Mucosa of rectum (tissue), 2 donors: ENCODE data around the gene TRDN.

Experiments
- H3K27ac ChIP-seq, 2 donors: one replicate each; pipeline ENCODE4 v1.7.0; 2013; ENCODE audit warnings: inconsistent platforms in 2 of 2, low read depth in 2 of 2, low read length in 2 of 2
- H3K27me3 ChIP-seq, 2 donors: one replicate each; pipeline ENCODE4 v1.7.0; 2013; ENCODE audit warnings: low read length in 2 of 2; ENCODE audit not compliant: control insufficient read depth in 2 of 2, insufficient read depth in 2 of 2
- H3K36me3 ChIP-seq, 2 donors: one replicate each; pipeline ENCODE4 v1.7.0; 2013; ENCODE audit warnings: low read length in 2 of 2; ENCODE audit not compliant: control insufficient read depth in 2 of 2, insufficient read depth in 2 of 2
- H3K4me1 ChIP-seq, 2 donors: one replicate each; pipeline ENCODE4 v1.7.0; 2013; ENCODE audit warnings: low read length in 2 of 2, mild to moderate bottlenecking in 1 of 2; ENCODE audit not compliant: control insufficient read depth in 2 of 2, insufficient read depth in 2 of 2
- H3K4me3 ChIP-seq, 2 donors: one replicate each; pipeline ENCODE4 v1.7.0; 2013; ENCODE audit warnings: low read length in 2 of 2
- H3K9ac ChIP-seq, 2 donors: one replicate each; pipeline ENCODE4 v1.7.0; 2013; ENCODE audit warnings: low read length in 2 of 2, low read depth in 1 of 2, mild to moderate bottlenecking in 1 of 2
- H3K9me3 ChIP-seq, 2 donors: one replicate each; pipeline ENCODE4 v1.7.0; 2013; ENCODE audit warnings: low read length in 2 of 2; ENCODE audit not compliant: control insufficient read depth in 2 of 2
- donor health status: healthy.
- donor health status: Normal muscosa, but diverticular disease.

Gene TRDN

GRCh38 chr6:123635144-123635543, 1.6 kb downstream of the TRDN start:
- H3K27ac ChIP-seq = no peak overlapping the region
- no peaks in the 10 kb centered on the region for H3K36me3 ChIP-seq
- H3K9me3 ChIP-seq = no peaks in the 10 kb centered on the region
- no peaks in the 10 kb centered on the region for H3K27me3 ChIP-seq
- H3K4me1 ChIP-seq = no peaks in the 10 kb centered on the region
- no peak overlapping the region for H3K4me3 ChIP-seq
- H3K9ac ChIP-seq = no peak overlapping the region

DNA sequence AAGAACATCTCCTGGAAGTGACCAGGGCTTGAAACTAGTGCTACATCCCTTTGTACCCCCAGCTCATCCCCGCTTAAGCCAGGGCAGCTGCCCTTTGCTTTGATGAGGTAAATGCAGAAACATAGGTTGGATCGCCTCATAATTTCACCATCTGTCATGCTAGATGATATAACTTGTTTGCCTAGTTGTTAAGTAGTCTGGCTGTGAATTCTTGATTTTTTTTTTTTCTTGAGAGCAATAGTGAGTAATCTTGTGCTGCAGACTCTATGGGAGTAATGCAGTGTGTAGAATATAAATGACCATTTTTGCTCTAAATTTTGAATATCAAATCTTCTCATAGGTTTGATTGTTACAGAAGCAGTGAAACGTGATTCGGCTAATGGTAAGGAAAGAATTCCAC, 4.1 kb downstream of the TRDN start:
- Histone ChIP-seq H3K9ac (no peak overlapping the region), H3K27ac (no peak overlapping the region), H3K4me1 (no peaks in the 10 kb centered on the region), H3K27me3 (no peaks in the 10 kb centered on the region), H3K9me3 (no peaks in the 10 kb centered on the region), H3K4me3 (no peak overlapping the region), H3K36me3 (no peaks in the 10 kb centered on the region)

GRCh38 chr6:123629258-123629941, 7.3 kb downstream of the TRDN start:
- Histone ChIP-seq H3K9me3 (no peaks in the 10 kb centered on the region), H3K4me1 (no peaks in the 10 kb centered on the region), H3K9ac (no peak overlapping the region), H3K27ac (no peak overlapping the region), H3K4me3 (no peak overlapping the region), H3K27me3 (no peaks in the 10 kb centered on the region), H3K36me3 (no peaks in the 10 kb centered on the region)

DNA sequence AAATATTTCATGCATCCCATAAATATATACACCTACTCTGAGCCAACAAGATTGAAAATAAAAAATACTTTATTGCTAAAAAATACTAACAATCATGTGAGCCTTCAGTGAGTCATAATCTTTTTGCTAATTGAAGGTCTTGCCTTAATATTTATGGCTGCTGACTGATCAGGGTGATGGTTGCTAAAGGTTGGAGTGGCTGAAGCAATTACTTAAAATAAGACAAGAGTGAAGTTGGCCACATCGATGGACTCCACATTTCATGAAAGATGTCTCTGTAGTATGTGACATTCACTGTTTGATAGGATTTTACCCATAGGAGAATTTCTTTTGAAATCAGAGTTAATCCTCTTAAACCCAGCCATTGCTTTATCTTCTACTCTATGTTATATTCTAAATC, 11.1 kb downstream of the TRDN start:
- no peaks in the 10 kb centered on the region for H3K27me3 ChIP-seq
- no peaks in the 10 kb centered on the region for H3K36me3 ChIP-seq
- no peak overlapping the region for H3K27ac ChIP-seq
- no peaks in the 10 kb centered on the region for H3K9me3 ChIP-seq
- H3K4me1 ChIP-seq = no peaks in the 10 kb centered on the region
- no peak overlapping the region for H3K4me3 ChIP-seq
- no peak overlapping the region for H3K9ac ChIP-seq

- no peak overlapping the region for H3K4me3 ChIP-seq
- H3K9me3 ChIP-seq = no peaks in the 10 kb centered on the region
- no peak overlapping the region for H3K9ac ChIP-seq
- H3K27ac ChIP-seq = no peak overlapping the region
- H3K27me3 ChIP-seq = no peaks in the 10 kb centered on the region
- H3K36me3 ChIP-seq = no peaks in the 10 kb centered on the region
- no peaks in the 10 kb centered on the region for H3K4me1 ChIP-seq
These were observed 14.0 kb downstream of the TRDN start for GRCh38 chr6:123622780-123623179.

DNA sequence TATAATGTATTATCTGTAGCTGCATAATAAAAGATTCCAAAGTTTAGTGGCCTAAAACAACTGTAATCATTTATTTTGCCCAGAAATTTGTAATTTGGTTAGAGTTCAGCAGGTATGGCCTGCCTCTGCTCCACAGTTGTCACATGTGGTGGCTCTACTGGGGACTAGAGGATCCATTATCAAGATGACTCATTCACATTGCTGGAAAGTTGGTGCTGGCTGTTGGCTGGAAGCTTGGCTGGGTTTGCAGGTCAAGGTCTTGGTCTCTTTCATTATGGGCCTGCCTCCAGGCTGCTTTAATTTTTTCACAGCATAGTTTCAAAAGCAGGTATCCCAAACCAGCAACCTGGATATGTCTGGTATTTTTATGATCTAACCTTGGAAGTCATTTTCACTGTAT, 17.6 kb downstream of the TRDN start:
- H3K27me3 ChIP-seq = no peaks in the 10 kb centered on the region
- H3K9me3 ChIP-seq = no peaks in the 10 kb centered on the region
- H3K9ac ChIP-seq = no peak overlapping the region
- no peak overlapping the region for H3K27ac ChIP-seq
- no peaks in the 10 kb centered on the region for H3K36me3 ChIP-seq
- no peak overlapping the region for H3K4me3 ChIP-seq
- no peaks in the 10 kb centered on the region for H3K4me1 ChIP-seq

DNA sequence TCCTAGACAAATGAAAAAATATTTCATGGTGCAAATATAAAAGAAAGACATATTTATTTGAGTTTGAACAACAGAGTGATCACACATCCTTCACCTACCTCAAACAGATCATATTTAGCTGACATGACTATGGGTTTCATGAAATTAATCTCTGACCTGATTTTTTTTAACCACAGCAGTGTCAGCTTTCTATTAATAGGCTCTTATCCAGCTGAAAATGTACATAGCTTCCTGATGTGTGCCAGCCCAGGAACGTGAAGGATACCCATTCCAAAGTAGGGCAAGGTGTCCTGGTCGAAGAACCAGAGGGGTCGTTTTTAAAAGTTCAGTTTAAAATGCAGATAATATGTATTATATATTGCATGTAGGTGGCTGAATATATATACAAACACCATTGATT, 19.8 kb downstream of the TRDN start:
- Histone ChIP-seq H3K4me3 (no peak overlapping the region), H3K9me3 (no peaks in the 10 kb centered on the region), H3K9ac (no peak overlapping the region), H3K27ac (no peak overlapping the region), H3K4me1 (no peaks in the 10 kb centered on the region), H3K27me3 (no peaks in the 10 kb centered on the region), H3K36me3 (no peaks in the 10 kb centered on the region)

- no peak overlapping the region for H3K27ac ChIP-seq
- H3K9ac ChIP-seq = no peak overlapping the region
- no peaks in the 10 kb centered on the region for H3K27me3 ChIP-seq
- H3K4me3 ChIP-seq = no peak overlapping the region
- no peaks in the 10 kb centered on the region for H3K4me1 ChIP-seq
- no peaks in the 10 kb centered on the region for H3K36me3 ChIP-seq
- H3K9me3 ChIP-seq = no peaks in the 10 kb centered on the region
These were observed 20.7 kb downstream of the TRDN start for GRCh38 chr6:123616016-123616415.

GRCh38 chr6:123610779-123611178, 26.0 kb downstream of the TRDN start:
- Histone ChIP-seq H3K9me3 (no peaks in the 10 kb centered on the region), H3K27ac (no peak overlapping the region), H3K36me3 (no peaks in the 10 kb centered on the region), H3K4me1 (no peaks in the 10 kb centered on the region), H3K4me3 (no peak overlapping the region), H3K9ac (no peak overlapping the region), H3K27me3 (no peaks in the 10 kb centered on the region)

DNA sequence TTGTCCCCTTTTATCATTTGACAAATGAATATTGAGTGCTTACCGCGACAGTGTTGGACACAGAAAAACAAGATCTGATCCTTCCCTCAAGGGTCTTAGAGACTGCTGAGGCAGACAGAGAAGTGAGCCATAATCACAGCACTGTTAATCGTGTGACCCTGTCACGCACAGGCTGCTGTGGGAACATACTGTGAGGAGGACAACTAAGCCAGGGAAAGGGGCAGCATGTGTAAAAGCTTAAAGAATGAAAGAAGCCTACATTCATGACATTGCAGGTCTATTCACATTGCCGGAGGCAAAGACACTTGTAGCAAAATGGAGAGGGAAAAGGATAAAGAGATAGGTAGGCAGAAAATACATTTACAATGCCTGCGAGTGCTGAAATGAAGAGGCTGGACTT, 32.7 kb downstream of the TRDN start:
- Histone ChIP-seq H3K27ac (no peak overlapping the region), H3K4me3 (no peak overlapping the region), H3K36me3 (no peaks in the 10 kb centered on the region), H3K4me1 (no peaks in the 10 kb centered on the region), H3K9me3 (no peaks in the 10 kb centered on the region), H3K27me3 (no peaks in the 10 kb centered on the region), H3K9ac (no peak overlapping the region)

- H3K4me3 ChIP-seq = no peak overlapping the region
- no peaks in the 10 kb centered on the region for H3K9me3 ChIP-seq
- H3K36me3 ChIP-seq = no peaks in the 10 kb centered on the region
- no peak overlapping the region for H3K27ac ChIP-seq
- no peaks in the 10 kb centered on the region for H3K27me3 ChIP-seq
- H3K9ac ChIP-seq = no peak overlapping the region
- no peaks in the 10 kb centered on the region for H3K4me1 ChIP-seq
These were observed 38.7 kb downstream of the TRDN start for GRCh38 chr6:123598011-123598410.
